Measurements from ENCODE around the gene DOK3.

The DOK3 gene

GRCh38 chr5:177478711-177479646, 30.6 kb downstream of the DOK3 start:
- DNase-seq: peak; percentile 83

- no peak for DNase-seq
Observed at GRCh38 chr5:177477701-177478477, 31.7 kb downstream of the DOK3 start.

GRCh38 chr5:177476531-177477233, 32.9 kb downstream of the DOK3 start:
- no peak for DNase-seq

GRCh38 chr5:177475563-177476427, 33.8 kb downstream of the DOK3 start:
- no peak for DNase-seq

- no peak for DNase-seq
Observed at GRCh38 chr5:177474846-177475562, 34.6 kb downstream of the DOK3 start.

GRCh38 chr5:177474002-177474476, 35.6 kb downstream of the DOK3 start:
- DNase-seq: no peak

GRCh38 chr5:177473443-177474001, 36.1 kb downstream of the DOK3 start, which contains the start of gene DBN1:
Gene DBN1, minus strand, starts transcription at chr5:177473634. Its CDS starts 113 bp downstream, at chr5:177473521.
- peak; percentile 47 for DNase-seq

GRCh38 chr5:177472460-177473442, 36.9 kb downstream of the DOK3 start:
- peak; percentile 48 for DNase-seq

- DNase-seq: no peak
Observed at GRCh38 chr5:177471610-177472356, 37.8 kb downstream of the DOK3 start.

- no peak for DNase-seq
Observed at GRCh38 chr5:177470759-177471536, 38.7 kb downstream of the DOK3 start.

GRCh38 chr5:177469750-177470525, 39.7 kb downstream of the DOK3 start:
- DNase-seq: no peak

- DNase-seq: no peak
Observed at GRCh38 chr5:177468685-177469628, 40.7 kb downstream of the DOK3 start.

GRCh38 chr5:177468329-177468684, 41.3 kb downstream of the DOK3 start:
- DNase-seq: no peak

- no peak for DNase-seq
Observed at GRCh38 chr5:177467436-177467835, 42.2 kb downstream of the DOK3 start.

GRCh38 chr5:177466861-177467260, 42.8 kb downstream of the DOK3 start:
- DNase-seq: no peak

GRCh38 chr5:177465044-177465443, 44.6 kb downstream of the DOK3 start:
- DNase-seq: no peak

All from RPMI8226 (cell line).